ENCODE results near the gene TMEM236.

TMEM236 gene

DNA sequence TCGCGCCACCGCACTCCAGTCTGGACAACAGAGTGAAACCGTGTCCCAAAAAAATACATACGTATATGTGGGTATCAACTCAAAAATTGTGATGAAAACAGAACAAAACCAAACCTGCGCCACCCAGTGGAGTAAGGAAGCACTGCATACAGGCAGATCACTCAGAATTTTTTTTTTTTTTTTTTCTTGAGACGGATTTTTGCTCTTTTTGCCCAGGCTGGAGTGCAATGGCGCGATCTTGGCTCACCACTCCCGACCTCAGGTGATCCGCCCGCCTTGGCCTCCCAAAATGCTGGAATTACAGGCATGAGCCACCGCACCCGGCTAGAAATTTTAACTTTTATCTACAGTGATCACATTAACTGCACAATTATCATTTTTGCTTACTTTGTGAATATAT lies 9.1 kb upstream of the TMEM236 start:
- DNase-seq (ENCODE audit: low read depth in 3 of 3), result peak; percentile 32 to 63 (median 58)

DNA sequence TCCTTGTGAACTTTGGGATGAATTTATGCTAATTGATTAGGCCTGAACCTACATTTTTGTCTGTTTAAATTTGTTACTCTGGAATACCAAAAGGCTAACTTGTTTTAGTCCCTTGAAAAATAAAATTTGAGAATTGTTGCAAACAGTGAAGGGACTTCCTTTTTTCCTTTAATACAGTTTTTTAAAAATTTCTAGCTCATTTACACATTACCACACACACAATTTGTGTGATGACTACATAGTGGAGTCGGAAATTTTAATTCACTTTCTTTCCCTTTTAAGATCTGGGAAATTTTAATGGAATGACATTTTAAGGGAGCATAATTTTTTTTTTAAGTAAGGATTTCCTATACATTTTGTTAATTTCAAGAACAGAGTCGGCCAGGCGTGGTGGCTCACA lies 8.6 kb upstream of the TMEM236 start:
- no peak for DNase-seq (ENCODE audit: low read depth in 3 of 3)

DNA sequence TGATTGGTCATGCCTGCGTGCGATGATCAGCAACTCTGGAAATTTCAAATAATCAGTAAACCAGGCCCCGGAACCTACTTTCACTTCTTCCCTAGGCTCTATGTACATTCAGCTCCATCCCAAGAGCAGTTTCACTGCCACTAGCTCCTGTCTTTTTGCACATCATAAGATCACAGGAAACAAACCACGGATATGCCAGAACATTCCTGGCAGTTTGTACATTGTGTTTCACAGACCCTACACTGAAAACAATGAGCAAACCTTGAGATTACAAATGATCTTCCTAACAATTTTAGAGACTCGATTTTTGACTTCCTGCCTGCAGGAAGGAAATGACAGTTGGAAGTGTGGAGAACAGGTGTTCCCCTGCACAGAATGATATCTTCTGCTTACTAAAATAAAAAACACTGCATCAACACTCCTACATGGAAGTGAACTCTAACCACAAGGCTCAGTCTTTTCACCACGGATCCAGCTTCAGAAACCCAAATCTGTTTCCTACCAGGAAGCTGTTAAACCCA lies 7.6 kb upstream of the TMEM236 start:
- no peak for DNase-seq (ENCODE audit: low read depth in 3 of 3)

DNA sequence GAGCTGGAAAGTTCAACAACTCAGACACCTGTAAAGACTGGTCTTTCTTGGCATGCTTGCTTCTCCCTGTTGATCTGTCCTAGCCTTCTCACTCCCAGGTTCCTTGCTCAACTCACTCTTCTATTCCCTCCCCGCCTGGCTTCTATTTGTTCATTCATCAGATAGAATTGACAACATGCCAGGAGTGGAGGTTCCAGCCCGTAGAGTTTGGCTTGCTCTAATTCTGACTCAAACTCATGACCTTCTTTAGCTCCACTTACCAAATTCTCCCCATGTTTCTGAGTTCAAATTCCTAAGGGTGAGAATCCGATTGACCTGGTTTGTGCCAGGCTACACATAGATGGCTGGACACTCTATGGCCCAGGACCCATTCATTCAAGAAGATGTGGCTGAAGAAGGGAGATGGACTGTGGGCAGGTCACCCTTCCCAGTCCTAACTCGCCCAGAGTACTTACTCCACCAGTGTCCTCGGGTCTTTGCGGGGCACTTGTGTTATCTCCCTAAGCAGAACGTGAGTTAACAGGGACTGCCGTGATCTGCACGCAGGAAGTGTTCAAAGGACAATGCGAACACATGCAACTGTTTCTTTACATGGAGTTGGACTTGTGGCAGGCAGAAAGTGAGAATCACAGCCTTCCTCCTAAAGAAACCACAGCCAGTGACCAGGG lies 4.0 kb upstream of the TMEM236 start:
- DNase-seq (ENCODE audit: low read depth in 3 of 3), result no peak

DNA sequence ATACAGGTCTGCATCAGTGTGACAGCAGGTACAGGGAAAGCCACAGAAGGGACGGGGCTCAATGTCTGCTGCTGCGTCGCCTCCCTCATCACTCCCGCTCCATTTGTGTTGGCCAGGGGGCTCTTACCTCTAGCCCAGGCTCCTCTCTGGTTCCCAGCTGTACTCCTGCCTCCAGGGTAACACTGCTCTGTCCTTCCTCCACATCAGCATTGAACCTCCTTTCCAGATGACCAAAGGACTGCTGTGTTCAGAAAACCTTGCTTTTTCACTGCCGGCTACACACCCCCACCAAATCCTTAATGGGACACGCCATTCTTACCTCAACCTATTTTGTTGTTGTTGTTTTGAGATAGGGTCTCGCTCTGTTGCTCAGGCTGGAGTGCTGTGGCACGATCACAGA lies 2.1 kb upstream of the TMEM236 start:
- DNase-seq (ENCODE audit: low read depth in 3 of 3), result no peak

DNA sequence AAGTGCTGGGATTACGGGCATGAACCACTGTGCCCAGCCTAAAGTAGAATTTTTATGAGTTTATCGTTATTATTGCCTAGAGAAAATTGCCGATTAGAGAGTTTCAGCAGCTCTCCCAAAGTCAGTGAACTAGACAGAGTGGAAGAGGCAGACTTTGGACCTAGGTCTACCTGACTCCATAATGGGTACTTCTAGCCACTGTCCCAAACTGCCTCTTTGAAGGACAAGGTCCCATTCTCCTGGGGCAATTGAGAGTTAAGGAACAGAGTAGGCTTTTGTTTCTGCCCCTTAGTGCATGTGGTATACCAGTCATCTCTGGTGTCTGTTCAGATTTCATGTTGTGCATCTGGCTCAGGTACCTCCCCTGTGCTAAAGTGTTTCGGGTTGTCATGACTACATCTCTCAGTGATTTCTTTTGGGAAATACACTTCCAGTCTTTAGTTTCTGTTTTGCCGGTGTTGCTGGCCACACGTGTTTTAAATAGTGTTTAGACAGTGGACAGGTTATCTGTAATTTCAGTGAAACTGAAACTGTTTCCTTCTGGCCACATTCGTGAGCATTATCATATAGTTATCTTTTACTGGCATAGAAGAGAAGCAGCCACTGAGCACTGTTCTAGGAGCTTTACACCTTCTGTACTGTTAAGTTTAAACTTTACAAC lies 4.7 kb downstream of the TMEM236 start:
- no peak for DNase-seq (ENCODE audit: low read depth in 3 of 3)

DNA sequence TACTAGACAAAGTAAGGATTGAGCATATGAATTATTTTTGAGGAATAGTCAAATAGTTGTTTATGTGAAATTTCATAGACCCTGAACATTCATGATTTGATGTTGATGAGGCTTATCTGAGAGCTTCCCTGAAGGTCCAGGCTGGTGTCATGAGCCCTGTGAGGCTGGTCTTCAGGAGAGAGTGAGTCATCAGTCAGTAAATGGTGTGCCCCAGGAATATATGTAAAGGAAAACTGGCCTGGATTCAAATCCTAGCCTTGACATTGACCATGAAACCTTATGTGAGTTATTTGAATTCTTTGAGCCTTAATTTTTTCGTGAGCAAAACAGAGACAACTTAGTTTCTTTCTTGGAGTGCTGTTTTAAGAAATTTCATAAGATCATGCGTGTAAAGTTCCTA lies 6.2 kb downstream of the TMEM236 start:
- no peak for DNase-seq (ENCODE audit: low read depth in 3 of 3)

DNA sequence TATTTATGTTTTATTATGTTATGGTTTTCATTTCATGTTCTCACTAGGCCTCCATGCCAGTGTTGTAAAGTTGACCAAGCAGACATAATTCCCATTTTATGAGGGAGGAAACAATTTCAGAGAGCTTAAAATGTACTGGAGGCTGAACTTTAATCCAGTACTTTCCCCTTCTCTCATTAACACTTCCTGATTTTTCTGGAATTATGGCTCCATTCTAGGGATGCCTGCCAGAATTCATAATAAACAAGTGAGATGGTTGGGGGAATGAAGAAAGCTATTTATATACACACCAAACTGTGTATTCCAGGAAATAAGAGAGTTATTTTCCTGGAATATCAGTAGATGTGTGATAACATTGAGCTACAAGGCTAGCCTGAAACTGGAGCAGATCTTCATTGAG lies 6.9 kb downstream of the TMEM236 start:
- DNase-seq (ENCODE audit: low read depth in 3 of 3), result no peak

DNA sequence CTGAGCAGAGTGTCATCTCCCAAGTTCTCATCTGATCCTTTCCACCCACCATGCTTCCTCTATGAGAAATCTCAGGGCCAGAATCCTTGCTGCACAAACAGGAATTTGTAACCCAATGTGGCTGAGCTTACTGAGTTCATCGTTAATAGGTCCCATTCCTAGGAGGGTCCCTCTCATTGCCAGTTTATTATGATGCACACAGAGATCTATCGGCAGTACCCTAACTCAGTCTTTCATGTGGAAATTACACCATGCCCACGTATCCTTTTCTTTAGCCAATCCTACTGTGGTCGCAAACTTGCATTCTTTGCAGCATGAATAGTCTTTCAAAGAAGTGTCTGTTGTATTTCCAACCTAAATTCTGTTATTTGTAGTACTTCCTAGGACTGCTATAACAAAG lies 12.1 kb downstream of the TMEM236 start:
- no peak for DNase-seq (ENCODE audit: low read depth in 3 of 3)

DNA sequence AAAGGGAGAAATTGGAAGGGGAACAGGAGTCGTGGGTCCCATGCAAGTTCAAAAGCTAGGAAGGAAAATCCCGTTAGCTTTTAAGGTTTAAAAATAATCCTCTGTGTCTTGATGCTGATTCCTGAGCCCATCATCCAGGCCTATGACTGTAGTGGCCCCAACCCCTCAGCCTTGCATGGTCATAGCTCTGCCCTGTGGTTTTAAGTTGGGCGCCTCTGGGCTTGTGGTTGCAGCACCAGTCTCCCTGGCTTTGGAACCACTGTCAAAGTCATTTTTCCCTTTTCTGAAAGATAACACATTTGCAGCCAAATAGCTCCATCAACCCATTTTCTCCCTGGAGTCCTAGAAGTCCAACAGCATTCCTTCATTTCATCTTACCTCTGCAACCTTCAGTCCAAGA lies 13.6 kb downstream of the TMEM236 start:
- DNase-seq (ENCODE audit: low read depth in 3 of 3), result no peak

DNA sequence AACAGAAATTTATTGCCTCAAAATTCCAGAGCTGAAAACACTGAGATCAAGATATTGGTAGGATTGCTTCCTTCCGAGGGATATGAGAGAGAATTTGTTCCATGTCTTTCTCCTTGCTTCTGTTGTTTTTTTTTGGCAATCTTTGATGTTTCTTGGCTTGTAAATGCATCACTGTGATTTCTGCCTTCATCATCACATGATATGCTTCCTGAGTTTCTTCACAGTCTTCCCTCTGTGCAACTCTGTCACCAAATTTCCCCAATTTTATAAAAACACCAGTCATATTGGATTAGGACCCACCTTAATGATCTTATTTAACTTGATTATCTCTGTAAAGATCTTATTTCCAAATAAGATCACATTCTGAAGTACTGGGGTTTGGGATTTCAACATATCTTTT lies 14.7 kb downstream of the TMEM236 start:
- no peak for DNase-seq (ENCODE audit: low read depth in 3 of 3)

DNA sequence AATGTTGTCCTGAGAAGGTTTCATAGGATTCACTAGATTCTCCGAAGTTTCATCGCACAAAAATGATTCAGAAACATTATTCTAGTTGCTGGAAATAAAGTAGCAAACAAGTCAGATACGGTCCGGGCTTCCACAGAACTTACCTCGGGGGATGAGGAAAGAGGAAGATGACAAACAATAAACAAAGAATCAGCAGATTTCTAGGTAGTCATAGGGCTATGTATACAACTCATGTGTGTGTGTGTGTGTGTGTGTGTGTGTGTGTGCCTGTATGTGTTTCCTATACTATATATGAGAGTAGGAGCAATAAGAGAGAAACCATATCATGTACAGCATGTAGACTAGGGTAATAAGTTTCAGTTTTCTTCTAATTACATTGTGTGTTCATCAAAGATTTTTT lies 16.5 kb downstream of the TMEM236 start:
- DNase-seq (ENCODE audit: low read depth in 3 of 3), result no peak

DNA sequence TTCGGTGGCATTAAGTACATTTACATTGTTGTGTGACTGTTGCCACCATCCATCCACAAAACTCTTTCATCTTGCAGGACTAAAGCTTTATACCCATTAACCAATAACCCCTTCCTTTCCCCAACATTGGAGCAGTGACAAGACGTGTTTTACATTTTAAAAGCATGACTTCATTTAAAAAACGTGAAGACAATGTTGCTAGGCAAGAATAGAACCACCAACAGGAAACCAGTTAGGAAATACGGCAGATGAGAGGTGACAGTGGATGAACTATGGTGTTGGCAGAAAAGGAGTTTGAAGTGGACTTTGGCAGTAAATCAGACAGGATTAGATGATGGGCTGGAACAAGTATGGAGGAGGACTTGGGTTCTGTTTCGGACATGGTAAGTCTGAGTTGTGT lies 17.0 kb downstream of the TMEM236 start:
- no peak for DNase-seq (ENCODE audit: low read depth in 3 of 3)

DNA sequence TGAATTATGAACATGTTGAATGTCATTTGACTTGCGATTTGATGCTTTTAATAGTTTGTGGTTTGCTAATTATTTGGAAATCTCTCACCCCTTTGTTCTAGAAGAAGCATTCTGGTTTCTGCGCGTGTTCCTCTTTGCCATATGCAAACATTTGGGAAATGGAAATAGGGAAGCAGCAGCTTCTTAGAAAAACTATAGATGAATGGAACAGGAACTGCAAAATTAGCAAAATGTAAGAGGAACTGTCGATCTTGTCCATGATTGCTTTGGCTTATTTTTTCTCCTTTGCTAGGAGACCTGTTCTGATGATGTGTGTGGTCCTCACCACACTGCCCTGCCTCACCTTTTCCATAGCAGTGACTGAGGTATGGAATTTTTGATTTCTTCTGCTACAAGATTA lies 19.0 kb downstream of the TMEM236 start:
- DNase-seq (ENCODE audit: low read depth in 3 of 3), result no peak

DNA sequence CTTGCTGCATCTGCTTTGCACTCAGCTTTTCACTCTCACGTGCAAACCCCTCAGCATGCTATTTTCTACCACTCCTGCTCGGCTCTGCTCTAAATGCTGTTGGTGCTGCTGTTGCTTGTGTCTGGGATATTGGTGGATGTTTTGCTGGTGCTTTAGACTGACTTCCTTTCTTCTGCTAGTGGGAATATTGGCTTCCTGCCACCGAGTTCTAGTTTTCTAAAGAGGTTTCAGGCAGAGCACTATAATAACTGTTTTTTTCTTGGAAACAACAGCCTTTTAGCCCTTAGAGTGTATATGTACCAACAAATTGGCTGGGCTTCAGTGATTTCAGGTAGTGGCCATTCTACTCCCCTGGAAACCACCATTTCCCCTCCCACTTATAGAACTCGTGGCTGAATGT lies 27.8 kb downstream of the TMEM236 start:
- DNase-seq (ENCODE audit: low read depth in 3 of 3), result no peak

DNA sequence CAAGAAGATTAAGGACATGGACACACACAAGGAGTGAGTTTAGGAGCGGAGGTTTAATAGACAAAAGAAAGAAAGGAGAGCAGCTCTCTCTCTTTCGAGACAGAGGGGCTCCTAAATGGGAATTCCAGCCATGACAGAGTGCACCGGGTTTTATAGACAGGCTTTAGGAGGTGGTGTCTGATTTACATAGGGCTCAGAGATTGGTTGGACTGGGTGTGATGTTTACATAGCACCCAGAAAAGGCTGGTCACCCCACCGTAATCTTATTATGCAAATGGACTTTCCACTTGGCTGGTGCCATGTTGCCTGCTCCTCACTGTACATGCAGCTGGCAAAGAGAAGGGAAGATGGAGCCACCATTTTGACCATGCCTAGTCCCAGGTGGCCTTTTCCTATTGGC lies 28.7 kb downstream of the TMEM236 start:
- DNase-seq (ENCODE audit: low read depth in 3 of 3), result no peak

DNA sequence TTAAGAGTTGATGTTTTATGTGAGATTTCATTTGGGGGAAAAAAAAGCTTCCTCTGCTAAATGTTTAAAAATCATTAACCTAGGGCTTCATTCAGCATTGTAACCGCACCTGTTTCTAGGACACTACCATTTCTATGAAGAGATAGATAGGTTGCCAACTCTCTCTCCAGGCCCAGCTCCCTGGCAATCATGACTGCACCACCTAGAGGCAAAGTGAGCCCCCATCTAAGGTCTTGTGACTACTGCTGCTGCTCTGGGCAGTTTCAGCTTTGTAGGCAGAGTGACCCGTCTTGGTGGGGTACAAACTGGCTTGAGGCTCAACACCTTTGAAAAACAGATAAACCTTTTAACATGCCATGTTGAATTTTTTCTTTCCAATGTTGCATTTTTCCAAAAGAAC lies 29.9 kb downstream of the TMEM236 start:
- DNase-seq (ENCODE audit: low read depth in 3 of 3), result no peak

DNA sequence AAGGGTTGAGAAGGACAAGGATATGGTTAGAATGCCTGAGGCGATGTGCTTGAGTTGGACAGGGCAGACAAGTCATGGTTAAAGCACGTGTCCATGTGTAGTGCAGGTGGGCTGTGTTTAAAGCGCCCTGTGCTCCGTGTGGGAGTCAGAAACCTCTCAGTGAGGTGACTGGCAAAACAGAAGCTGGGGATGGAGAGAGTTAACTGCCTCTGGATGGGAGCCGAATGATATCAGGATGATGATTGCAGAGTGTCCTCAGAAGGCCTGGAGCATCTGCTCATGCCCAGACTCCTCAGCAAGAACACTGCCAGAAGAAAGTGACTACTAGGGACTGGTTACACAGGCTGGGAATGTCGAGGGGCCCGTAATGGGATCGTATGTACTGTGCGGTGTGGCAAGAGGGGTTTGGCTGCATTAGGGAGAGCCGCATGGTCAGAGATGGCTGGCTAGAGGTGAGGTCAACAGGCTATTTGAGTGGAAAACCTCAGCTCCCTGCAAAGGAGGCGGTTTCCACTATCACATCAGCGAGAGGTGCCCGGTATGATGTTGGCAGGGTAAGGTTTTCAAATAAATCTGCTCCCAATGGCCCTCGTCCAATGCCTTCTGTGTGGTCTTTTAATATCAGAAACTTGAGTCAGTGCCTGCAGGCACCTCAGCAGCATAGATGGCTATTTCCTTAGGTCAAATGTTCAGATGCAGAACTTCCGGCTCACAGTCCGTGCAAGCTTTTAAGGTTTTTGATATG lies 31.1 kb downstream of the TMEM236 start:
- no peak for DNase-seq (ENCODE audit: low read depth in 3 of 3)

DNA sequence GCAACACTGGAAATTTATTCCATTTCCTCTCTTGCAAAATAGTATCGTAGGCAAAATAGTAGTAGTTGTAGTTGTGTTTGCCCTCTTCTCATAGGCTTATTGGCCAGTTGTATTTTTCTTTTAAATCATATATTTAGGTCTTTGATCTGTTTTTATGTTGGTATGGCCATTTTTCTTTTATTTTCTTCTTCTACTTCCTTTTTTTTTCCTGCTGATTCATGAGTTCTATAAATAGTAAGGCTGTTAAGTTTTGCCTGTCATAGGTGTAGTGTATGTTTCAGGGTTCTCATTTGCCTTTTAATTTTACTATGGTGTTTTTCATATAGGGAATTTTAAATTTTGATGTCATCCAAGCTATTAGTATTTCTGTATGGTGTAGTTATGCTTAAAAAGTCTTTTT lies 31.8 kb downstream of the TMEM236 start:
- no peak for DNase-seq (ENCODE audit: low read depth in 3 of 3)

DNA sequence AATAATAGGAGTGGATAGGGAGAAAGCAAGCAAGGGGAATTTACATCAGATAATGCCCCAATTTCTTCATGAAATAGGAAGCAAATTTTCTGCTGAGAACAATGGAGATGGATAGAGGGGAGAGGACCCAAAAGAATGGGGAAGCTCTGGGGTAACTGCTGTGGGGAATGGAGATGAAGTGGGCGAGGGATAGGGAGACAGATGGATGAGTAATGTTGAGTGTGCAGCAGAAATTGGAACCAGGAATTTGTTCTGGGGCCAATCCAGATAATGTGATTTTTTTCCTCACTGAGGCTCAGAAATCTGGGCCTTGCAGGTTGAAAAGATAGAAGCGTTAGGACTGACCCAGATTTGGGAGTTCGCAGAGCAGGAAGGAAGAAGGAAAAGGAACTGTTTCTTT lies 32.7 kb downstream of the TMEM236 start:
- no peak for DNase-seq (ENCODE audit: low read depth in 3 of 3)

DNA sequence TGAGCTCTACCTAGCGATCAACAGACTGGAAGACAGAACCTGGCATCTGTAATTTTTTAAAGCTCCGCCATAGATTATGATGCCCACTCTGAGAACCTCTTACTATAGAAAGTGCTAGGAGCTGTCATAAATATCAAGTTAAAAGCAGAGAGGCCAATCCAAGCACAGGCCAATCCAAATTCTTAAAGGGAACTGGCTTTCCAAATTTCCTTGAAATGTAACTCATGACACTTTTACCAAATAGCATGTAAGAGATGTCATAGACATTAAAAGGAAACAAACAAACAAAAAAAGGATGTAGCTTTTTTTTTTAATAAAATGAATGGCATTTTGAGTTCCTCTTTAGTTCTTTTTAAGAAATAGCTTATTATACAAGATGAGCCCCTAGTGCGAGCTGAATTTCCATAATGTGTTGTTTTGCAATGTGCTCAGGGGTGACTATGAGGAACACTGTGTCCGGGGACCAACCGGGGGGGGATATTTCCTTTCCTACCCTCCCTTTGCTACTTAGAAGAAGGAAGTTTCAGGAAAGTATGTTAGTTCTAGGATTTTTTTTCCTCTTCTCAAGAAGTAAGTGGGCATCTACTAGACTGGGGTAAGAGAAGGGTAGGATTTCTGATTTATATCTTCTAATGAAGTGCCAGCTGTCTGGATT lies 33.4 kb downstream of the TMEM236 start:
- no peak for DNase-seq (ENCODE audit: low read depth in 3 of 3)
